Breast epithelium (tissue), 3 donors: Measurements from ENCODE around the gene ACTR1A.

Experiments
- POLR2AphosphoS5 ChIP-seq, 3 donors: sonication (generic); formaldehyde crosslinking; IDR thresholded peaks; one replicate each; pipeline ENCODE4 v1.6.1; 2017; ENCODE audit warnings: antibody characterized with exemption in 3 of 3
- TF ChIP-seq, protein P1 (sequence below), 3 donors: fragments of 450-650 bp; IDR thresholded peaks; one replicate each; pipeline ENCODE4 v1.5.1; 2016 to 2017; ENCODE audit warnings: antibody characterized with exemption in 3 of 3, mild to moderate bottlenecking in 3 of 3, moderate library complexity in 3 of 3

DNA sequence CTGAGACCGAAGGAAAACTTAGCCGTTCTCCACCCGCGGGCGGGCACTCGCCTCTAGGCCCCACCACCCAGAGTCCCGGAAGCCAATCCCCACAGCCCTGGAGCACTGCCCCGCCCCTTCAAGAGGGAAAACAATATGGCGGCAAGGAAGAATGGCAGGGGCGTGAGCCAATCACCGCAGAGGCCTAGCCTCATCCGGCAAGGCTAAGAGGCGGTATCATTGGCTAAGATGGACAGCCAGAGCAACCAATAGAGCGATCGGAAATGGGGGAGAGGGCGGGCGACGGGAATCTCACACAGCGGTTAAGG lies 529 bp downstream of the ACTR1A start:
- TF ChIP-seq, protein P1, sequence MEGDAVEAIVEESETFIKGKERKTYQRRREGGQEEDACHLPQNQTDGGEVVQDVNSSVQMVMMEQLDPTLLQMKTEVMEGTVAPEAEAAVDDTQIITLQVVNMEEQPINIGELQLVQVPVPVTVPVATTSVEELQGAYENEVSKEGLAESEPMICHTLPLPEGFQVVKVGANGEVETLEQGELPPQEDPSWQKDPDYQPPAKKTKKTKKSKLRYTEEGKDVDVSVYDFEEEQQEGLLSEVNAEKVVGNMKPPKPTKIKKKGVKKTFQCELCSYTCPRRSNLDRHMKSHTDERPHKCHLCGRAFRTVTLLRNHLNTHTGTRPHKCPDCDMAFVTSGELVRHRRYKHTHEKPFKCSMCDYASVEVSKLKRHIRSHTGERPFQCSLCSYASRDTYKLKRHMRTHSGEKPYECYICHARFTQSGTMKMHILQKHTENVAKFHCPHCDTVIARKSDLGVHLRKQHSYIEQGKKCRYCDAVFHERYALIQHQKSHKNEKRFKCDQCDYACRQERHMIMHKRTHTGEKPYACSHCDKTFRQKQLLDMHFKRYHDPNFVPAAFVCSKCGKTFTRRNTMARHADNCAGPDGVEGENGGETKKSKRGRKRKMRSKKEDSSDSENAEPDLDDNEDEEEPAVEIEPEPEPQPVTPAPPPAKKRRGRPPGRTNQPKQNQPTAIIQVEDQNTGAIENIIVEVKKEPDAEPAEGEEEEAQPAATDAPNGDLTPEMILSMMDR (IDR thresholded peaks at IDR 0.05), result no peak
- peak in 1 of 3 donors; percentile 34 for TF ChIP-seq POLR2AphosphoS5 (IDR thresholded peaks at IDR 0.05)
